Gastroesophageal sphincter (tissue), 4 donors: Measurements from ENCODE around the gene NAP1L4. TPM values are rescaled to one million over a fixed set of nuclear protein-coding genes. Genes with fewer than 3 reads are reported as not detected.
A peak's percentile ranks its signal among the peaks of the same experiment; 100 is the strongest.
"Not testable (repeated sequence)": the region's sequence is repeated elsewhere in the genome, so short reads cannot be mapped to it uniquely, and the experiment has no call there.

Experiments used
- ATAC-seq: fragments of 150-250 bp; one replicate; pipeline ENCODE4 v1.9.1; 2016; ENCODE audit warnings: mild to moderate bottlenecking, moderate library complexity
- H3K27ac ChIP-seq, 4 donors: fragments of 200-600 bp; sonication (generic) in 3 of 4; 1 replicate in 3 of 4; 2 replicates in 1 of 4; pipeline ENCODE4 v1.5.1; 2016 to 2019
- H3K27me3 ChIP-seq: fragments of 200-600 bp; sonication (generic); one replicate; pipeline ENCODE4 v1.5.1; 2019
- H3K36me3 ChIP-seq, 2 donors: fragments of 200-600 bp; sonication (generic); one replicate each; pipeline ENCODE4 v1.5.1; 2019; ENCODE audit warnings: control low read depth in 1 of 2
- H3K4me1 ChIP-seq, 3 donors: fragments of 200-600 bp; sonication (generic); 1 replicate in 2 of 3; 2 replicates in 1 of 3; pipeline ENCODE4 v1.5.1; 2016 to 2019; ENCODE audit warnings: control low read depth in 2 of 3
- H3K4me3 ChIP-seq, 2 donors: fragments of 200-600 bp; sonication (generic); one replicate each; pipeline ENCODE4 v1.5.1; 2019; ENCODE audit warnings: mild to moderate bottlenecking in 1 of 2, moderate library complexity in 1 of 2
- H3K9me3 ChIP-seq, 3 donors: fragments of 200-600 bp; sonication (generic); one replicate each; pipeline ENCODE4 v1.5.1; 2017 to 2019; ENCODE audit warnings: control low read depth in 2 of 3
- CTCF ChIP-seq, 4 experiments: fragments of 200-600 bp in 2 of 4; fragments of 450-650 bp in 2 of 4; sonication (generic) in 1 of 4; IDR thresholded peaks; one replicate each; pipeline ENCODE4 v1.5.1; 2017 to 2019; ENCODE audit warnings: antibody characterized with exemption in 4 of 4, mild to moderate bottlenecking in 2 of 4, moderate library complexity in 2 of 4
- EP300 ChIP-seq: sonication (generic); formaldehyde crosslinking; IDR thresholded peaks from one replicate; pipeline ENCODE4 v1.6.1; 2017; ENCODE audit warnings: antibody characterized with exemption, mild to moderate bottlenecking
- POLR2A ChIP-seq, 2 donors: fragments of 450-650 bp; IDR thresholded peaks; one replicate each; pipeline ENCODE4 v1.6.1; 2017; ENCODE audit warnings: antibody characterized with exemption in 2 of 2, mild to moderate bottlenecking in 2 of 2, moderate library complexity in 1 of 2
- POLR2AphosphoS5 ChIP-seq: sonication (generic); formaldehyde crosslinking; IDR thresholded peaks from one replicate; pipeline ENCODE4 v1.6.1; 2017; ENCODE audit warnings: antibody characterized with exemption
- WGBS, 2 donors: methylation state at CpG; one replicate each; pipeline ENCODE4 v1.1.5; 2018; ENCODE audit warnings: low coverage in 1 of 2; 5-methylcytosine and 5-hydroxymethylcytosine counted together
- total RNA-seq, 4 donors: library from RNA; depleted of rRNA; stranded (reverse); fragments of >200 nt; gene quantifications; one replicate each; pipeline ENCODE4 v1.1.0, GENCODE V29; 2016

NAP1L4 gene
- total RNA-seq, 4 donors from 2014 or later = 107 to 175 (median 137) TPM

- Histone ChIP-seq H3K36me3 (peaks cover 0 to 18% of the 10 kb centered on the region in 2 donors), H3K27me3 (peaks cover 34% of the 10 kb centered on the region), H3K27ac (no peak overlapping the region), H3K4me3 (no peak overlapping the region), H3K9me3 (peaks cover 0 to 6% (median 0%) of the 10 kb centered on the region in 3 donors), H3K4me1 (peaks cover 0 to 15% (median 7%) of the 10 kb centered on the region in 3 donors)
- WGBS, 2 donors = 81 to 94% methylated on average over 5 to 9 of the region's 13 CpGs
- no peak for TF ChIP-seq POLR2AphosphoS5
- TF ChIP-seq EP300 = no peak
- ATAC-seq = no peak
Observed at GRCh38 chr11:2910401-2910955, 81.7 kb downstream of the NAP1L4 start.

GRCh38 chr11:2909133-2909902, 82.8 kb downstream of the NAP1L4 start:
- peak overlapping the region in 1 of 2 donors; percentile 39 for H3K4me3 ChIP-seq
- H3K27ac ChIP-seq = no peak overlapping the region
- peaks cover 40% of the 10 kb centered on the region for H3K27me3 ChIP-seq
- H3K36me3 ChIP-seq = peaks cover 0 to 23% of the 10 kb centered on the region in 2 donors
- peaks cover 0 to 6% (median 0%) of the 10 kb centered on the region in 3 donors for H3K9me3 ChIP-seq
- WGBS, 2 donors = no CpG with 5 or more reads among the region's 78 CpGs
- peaks cover 0 to 17% (median 7%) of the 10 kb centered on the region in 3 donors for H3K4me1 ChIP-seq
- ATAC-seq = peak; percentile 50
- TF ChIP-seq POLR2AphosphoS5 = no peak
- no peak for TF ChIP-seq POLR2A (IDR thresholded peaks at IDR 0.05)
- no peak for TF ChIP-seq EP300
- TF ChIP-seq CTCF (IDR thresholded peaks at IDR 0.05) = no peak

GRCh38 chr11:2908130-2908529, 84.0 kb downstream of the NAP1L4 start:
- no peak for TF ChIP-seq CTCF (IDR thresholded peaks at IDR 0.05)
- no peak for TF ChIP-seq POLR2AphosphoS5
- no peak for TF ChIP-seq POLR2A (IDR thresholded peaks at IDR 0.05)
- no peak for TF ChIP-seq EP300
- no peak for ATAC-seq
- Histone ChIP-seq H3K27me3 (peaks cover 40% of the 10 kb centered on the region), H3K36me3 (peaks cover 0 to 23% of the 10 kb centered on the region in 2 donors), H3K9me3 (peaks cover 0 to 6% (median 0%) of the 10 kb centered on the region in 3 donors), H3K4me3 (no peak overlapping the region), H3K27ac (no peak overlapping the region), H3K4me1 (peaks cover 0 to 29% (median 9%) of the 10 kb centered on the region in 3 donors)
- no CpG with 5 or more reads among the region's 14 CpGs for WGBS, 2 donors

GRCh38 chr11:2905299-2905698, 86.8 kb downstream of the NAP1L4 start:
- H3K27ac ChIP-seq, ATAC-seq, H3K4me3 ChIP-seq, H3K9me3 ChIP-seq: not testable (repeated sequence)
- Histone ChIP-seq H3K27me3 (peaks cover 40% of the 10 kb centered on the region), H3K36me3 (peaks cover 0 to 23% of the 10 kb centered on the region in 2 donors), H3K4me1 (peaks cover 0 to 50% (median 19%) of the 10 kb centered on the region in 3 donors)
- 83% methylated on average over 7 of the region's 7 CpGs; no CpG with 5 or more reads in 1 of the 2 donors for WGBS, 2 donors

GRCh38 chr11:2904153-2905052, 87.7 kb downstream of the NAP1L4 start:
- H3K27ac ChIP-seq = no peak overlapping the region
- H3K9me3 ChIP-seq = peaks cover 0 to 6% (median 0%) of the 10 kb centered on the region in 3 donors
- ATAC-seq = no peak
- no peak overlapping the region for H3K4me3 ChIP-seq
- H3K4me1 ChIP-seq = peaks cover 0 to 53% (median 18%) of the 10 kb centered on the region in 3 donors
- H3K27me3 ChIP-seq = peaks cover 34% of the 10 kb centered on the region
- 59 to 90% methylated on average over 4 to 5 of the region's 21 CpGs for WGBS, 2 donors
- peaks cover 0 to 23% of the 10 kb centered on the region in 2 donors for H3K36me3 ChIP-seq
- TF ChIP-seq CTCF (IDR thresholded peaks at IDR 0.05) (no peak), POLR2A (IDR thresholded peaks at IDR 0.05) (no peak), EP300 (no peak), POLR2AphosphoS5 (no peak)
